CD4-positive, alpha-beta T cell (primary cell): ENCODE measurements around the gene JTB. TPM values are rescaled to one million over a fixed set of nuclear protein-coding genes. Genes with fewer than 3 reads are reported as not detected.

Source experiments
- ATAC-seq: fragments of 200-7000 bp; cut with Tn5 transposase; one replicate; pipeline ENCODE4 v1.10.0; 2022; ENCODE audit warnings: mild to moderate bottlenecking; ENCODE audit not compliant: poor library complexity
- CTCF ChIA-PET: fragments of 350-600 bp; sonication (Branson Sonifier 250); formaldehyde crosslinking; loops from one replicate; lab custom pipeline; 2021; ENCODE audit warnings: antibody characterized with exemption, inconsistent platforms; lab: Charles Lee
- POLR2A ChIA-PET: fragments of 350-600 bp; sonication (Branson Sonifier 250); formaldehyde crosslinking; loops from one replicate; lab custom pipeline; 2021; ENCODE audit warnings: antibody characterized with exemption, inconsistent platforms; lab: Charles Lee
- DNase-seq, 14 experiments: peaks; one replicate each; pipeline ENCODE4 v3.0.0-alpha.2; 2013 to 2020; ENCODE audit warnings: mixed read lengths in 2 of 14
- H3K27ac ChIP-seq, 2 donors: one replicate each; pipeline versions ENCODE4 v1.5.1 to v1.7.0; 2013; ENCODE audit warnings: low read length in 2 of 2, low read depth in 1 of 2, mild to moderate bottlenecking in 1 of 2
- H3K27me3 ChIP-seq, 2 experiments: 1 replicate in 1 of 2; 2 replicates in 1 of 2; pipeline versions ENCODE4 v1.6.1 to v1.7.0; 2013; ENCODE audit warnings: low read length in 2 of 2, control low read depth in 1 of 2, mild to moderate bottlenecking in 1 of 2, moderate library complexity in 1 of 2; ENCODE audit not compliant: insufficient read depth in 2 of 2, control insufficient read depth in 1 of 2
- H3K36me3 ChIP-seq: one replicate; pipeline ENCODE4 v1.6.1; 2013; ENCODE audit warnings: low read length, control low read depth; ENCODE audit not compliant: insufficient read depth
- H3K4me1 ChIP-seq: one replicate; pipeline ENCODE4 v1.6.1; 2013; ENCODE audit warnings: low read length, control low read depth; ENCODE audit not compliant: insufficient read depth
- H3K4me3 ChIP-seq: one replicate; pipeline ENCODE4 v1.5.1; 2013; ENCODE audit warnings: mild to moderate bottlenecking, low read length, moderate library complexity
- H3K9me3 ChIP-seq, 2 experiments: 1 replicate in 1 of 2; 2 replicates in 1 of 2; pipeline versions ENCODE4 v1.6.1 to v1.7.0; 2013; ENCODE audit warnings: low read length in 2 of 2, mild to moderate bottlenecking in 2 of 2, control low read depth in 1 of 2, moderate library complexity in 1 of 2; ENCODE audit not compliant: control insufficient read depth in 1 of 2, insufficient read depth in 1 of 2
- H3K27ac Mint-ChIP-seq: one replicate; pipeline ENCODE4 v1.8.0; 2020; ENCODE audit warnings: mixed read lengths
- H3K27me3 Mint-ChIP-seq: one replicate; pipeline ENCODE4 v1.8.0; 2021; ENCODE audit warnings: mixed read lengths
- H3K36me3 Mint-ChIP-seq: one replicate; pipeline ENCODE4 v1.8.0; 2021; ENCODE audit warnings: low read depth, mixed read lengths
- H3K4me1 Mint-ChIP-seq: one replicate; pipeline ENCODE4 v1.8.0; 2021; ENCODE audit warnings: low read depth, mixed read lengths
- H3K4me3 Mint-ChIP-seq: one replicate; pipeline ENCODE4 v1.8.0; 2020; ENCODE audit warnings: mild to moderate bottlenecking, mixed read lengths
- H3K9me3 Mint-ChIP-seq: one replicate; pipeline ENCODE4 v1.8.0; 2020; ENCODE audit warnings: mixed read lengths
- CTCF ChIP-seq: fragments of 200-600 bp; IDR thresholded peaks from one replicate; pipeline ENCODE4 v1.8.0; 2022; ENCODE audit warnings: antibody characterized with exemption, mild to moderate bottlenecking
- intact Hi-C, 2 experiments: fragments of 100-400 bp; cut with DNase I in 1 of 2; cut with micrococcal nuclease in 1 of 2; formaldehyde crosslinking; loops; one replicate each; pipeline versions ENCODE4 v1.15.1 to v1.9.0; 2023 to 2025; cut with DNase I, micrococcal nuclease
- total RNA-seq, 174 experiments: library from RNA in 2 of 174; stranded (reverse) in 2 of 174; gene quantifications; one replicate each; pipeline ENCODE4 v1.2.3 and lab custom pipeline; 2021 to 2026

The JTB gene
- total RNA-seq, 2 experiments from 2014 or later: 80.4 to 80.9 TPM

GRCh38 chr1:153953859-153954365 lies 23.6 kb downstream of the JTB start:
- peak overlapping the region; percentile 74 for H3K4me3 Mint-ChIP-seq
- Histone ChIP-seq H3K4me1 (peaks cover 51% of the 10 kb centered on the region), H3K9me3 (no peaks in the 10 kb centered on the region), H3K27me3 (no peaks in the 10 kb centered on the region), H3K36me3 (peaks cover 60% of the 10 kb centered on the region), H3K4me3 (no peak overlapping the region), H3K27ac (peak overlapping the region in 1 of 2 donors; percentile 14)
- TF ChIP-seq CTCF: no peak
- intact Hi-C loops: no loop called here
- CTCF ChIA-PET: no interaction called here
- no peak for DNase-seq
- H3K9me3 Mint-ChIP-seq: no peaks in the 10 kb centered on the region
- H3K4me1 Mint-ChIP-seq: peaks cover 53% of the 10 kb centered on the region
- H3K36me3 Mint-ChIP-seq: peaks cover 72% of the 10 kb centered on the region
- no peaks in the 10 kb centered on the region for H3K27me3 Mint-ChIP-seq
- no peak for ATAC-seq
- POLR2A ChIA-PET: interaction anchor here (1.2 to 1.5 kb wide), 4 partner anchors 12 to 40 kb away, joined by 3 to 8 read pairs (median 4); partner anchors contain the start of genes CREB3L4 and JTB
- H3K27ac Mint-ChIP-seq: peak overlapping the region; percentile 66

GRCh38 chr1:153951801-153952200 lies 25.7 kb downstream of the JTB start:
- Histone ChIP-seq H3K4me3 (no peak overlapping the region), H3K4me1 (peaks cover 45% of the 10 kb centered on the region), H3K36me3 (peaks cover 74% of the 10 kb centered on the region), H3K9me3 (no peaks in the 10 kb centered on the region), H3K27ac (peak overlapping the region in 1 of 2 donors; percentile 31), H3K27me3 (no peaks in the 10 kb centered on the region)
- CTCF ChIA-PET: no interaction called here
- H3K27ac Mint-ChIP-seq: no peak overlapping the region
- no peak for TF ChIP-seq CTCF
- DNase-seq (no peak), ATAC-seq (no peak)
- no peak overlapping the region for H3K4me3 Mint-ChIP-seq
- peaks cover 71% of the 10 kb centered on the region for H3K36me3 Mint-ChIP-seq
- no peaks in the 10 kb centered on the region for H3K27me3 Mint-ChIP-seq
- no peaks in the 10 kb centered on the region for H3K9me3 Mint-ChIP-seq
- peaks cover 38% of the 10 kb centered on the region for H3K4me1 Mint-ChIP-seq
- POLR2A ChIA-PET: no interaction called here
- intact Hi-C loops: no loop called here

- ATAC-seq: no peak
- no peak overlapping the region for H3K27ac ChIP-seq
- Mint-ChIP-seq H3K36me3 (peaks cover 70% of the 10 kb centered on the region), H3K9me3 (no peaks in the 10 kb centered on the region), H3K27ac (peak overlapping the region; percentile 40), H3K4me3 (no peak overlapping the region), H3K27me3 (no peaks in the 10 kb centered on the region), H3K4me1 (peaks cover 32% of the 10 kb centered on the region)
- H3K4me1 ChIP-seq: peaks cover 42% of the 10 kb centered on the region
- ChIA-PET CTCF (no interaction called here), POLR2A (no interaction called here)
- H3K27me3 ChIP-seq: no peaks in the 10 kb centered on the region
- intact Hi-C loops: no loop called here
- H3K4me3 ChIP-seq: no peak overlapping the region
- H3K9me3 ChIP-seq: no peaks in the 10 kb centered on the region
- DNase-seq: no peak
- peaks cover 74% of the 10 kb centered on the region for H3K36me3 ChIP-seq
- TF ChIP-seq CTCF: no peak
Observed at GRCh38 chr1:153951183-153951582, 26.3 kb downstream of the JTB start.
